Stomach smooth muscle (tissue), 2 donors: ENCODE data around the gene H2BW2.
"Not testable (repeated sequence)": the region's sequence is repeated elsewhere in the genome, so short reads cannot be mapped to it uniquely, and the experiment has no call there.

ENCODE experiments used
- H3K27ac ChIP-seq: one replicate; pipeline ENCODE4 v1.7.0; 2013; ENCODE audit warnings: mild to moderate bottlenecking, low read length, inconsistent platforms
- H3K27me3 ChIP-seq, 2 donors: one replicate each; pipeline ENCODE4 v1.7.0; 2013; ENCODE audit warnings: low read length in 2 of 2; ENCODE audit not compliant: insufficient read depth in 2 of 2, control insufficient read depth in 1 of 2
- H3K36me3 ChIP-seq, 2 donors: one replicate each; pipeline ENCODE4 v1.7.0; 2013; ENCODE audit warnings: low read length in 2 of 2; ENCODE audit not compliant: control insufficient read depth in 2 of 2, insufficient read depth in 2 of 2
- H3K4me1 ChIP-seq: one replicate; pipeline ENCODE4 v1.7.0; 2013; ENCODE audit warnings: low read length; ENCODE audit not compliant: control insufficient read depth, insufficient read depth
- H3K4me3 ChIP-seq, 2 donors: one replicate each; pipeline ENCODE4 v1.7.0; 2013; ENCODE audit warnings: low read length in 2 of 2
- H3K9ac ChIP-seq, 2 donors: one replicate each; pipeline ENCODE4 v1.7.0; 2013; ENCODE audit warnings: low read length in 2 of 2, mild to moderate bottlenecking in 1 of 2
- H3K9me3 ChIP-seq, 2 donors: one replicate each; pipeline ENCODE4 v1.7.0; 2013; ENCODE audit warnings: low read length in 2 of 2; ENCODE audit not compliant: control insufficient read depth in 2 of 2
- donor health status: healthy.
- donor health status: Pancreatic carcinoma.

H2BW2 gene

GRCh38 chrX:104039689-104040505 is at the start of gene H2BW2:
TSS of gene H2BW2 (plus strand) at chrX:104039956. CDS start at chrX:104039995, 39 bp downstream.
- no peak within 1 kb of the TSS for H3K27ac ChIP-seq
- no peaks in the 10 kb centered on the region for H3K4me1 ChIP-seq
- H3K27me3 ChIP-seq: peaks cover 0 to 7% of the 10 kb centered on the region in 2 donors
- no peak within 1 kb of the TSS for H3K4me3 ChIP-seq
- no peak within 1 kb of the TSS for H3K9ac ChIP-seq
- H3K9me3 ChIP-seq: no peaks in the 10 kb centered on the region
- H3K36me3 ChIP-seq: no peaks in the 10 kb centered on the region

GRCh38 chrX:103999234-103999633 is 40.5 kb upstream of the H2BW2 start:
- no peak overlapping the region for H3K9ac ChIP-seq
- no peaks in the 10 kb centered on the region for H3K36me3 ChIP-seq
- H3K4me3 ChIP-seq: no peak overlapping the region
- H3K4me1 ChIP-seq: no peaks in the 10 kb centered on the region
- peaks cover 0 to 17% of the 10 kb centered on the region in 2 donors for H3K27me3 ChIP-seq
- H3K9me3 ChIP-seq: no peaks in the 10 kb centered on the region
- H3K27ac ChIP-seq: no peak overlapping the region

- Histone ChIP-seq H3K9ac (no peak overlapping the region), H3K9me3 (no peaks in the 10 kb centered on the region), H3K4me1 (no peaks in the 10 kb centered on the region), H3K27ac (no peak overlapping the region), H3K27me3 (peaks cover 0 to 8% of the 10 kb centered on the region in 2 donors), H3K36me3 (no peaks in the 10 kb centered on the region), H3K4me3 (no peak overlapping the region)
These were observed 30.9 kb upstream of the H2BW2 start for GRCh38 chrX:104008831-104009230.

DNA sequence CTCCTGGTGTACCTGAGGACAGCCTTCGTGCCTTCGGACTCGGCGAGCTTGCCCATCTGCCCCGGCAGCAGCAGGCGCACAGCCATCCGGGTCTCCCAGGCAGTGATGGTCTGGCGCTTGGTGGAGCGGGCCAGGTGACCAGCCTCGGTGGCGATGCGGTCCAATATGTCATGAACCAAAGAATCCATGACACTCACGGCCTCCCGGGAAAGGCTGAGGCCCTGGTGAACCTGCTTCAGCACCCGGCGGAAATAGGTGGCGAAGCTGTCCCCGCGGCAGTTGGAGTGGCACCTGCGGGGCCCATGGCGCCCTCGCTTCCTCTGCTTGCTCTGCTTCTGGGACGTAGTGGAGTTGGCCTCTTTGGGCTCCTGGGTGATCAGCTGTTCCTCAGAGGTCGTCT is 26.6 kb upstream of the H2BW2 start:
- Histone ChIP-seq H3K36me3 (no peaks in the 10 kb centered on the region), H3K4me3 (no peak overlapping the region), H3K4me1 (no peaks in the 10 kb centered on the region), H3K27ac (no peak overlapping the region), H3K9ac (no peak overlapping the region), H3K9me3 (no peaks in the 10 kb centered on the region), H3K27me3 (peaks cover 0 to 10% of the 10 kb centered on the region in 2 donors)

DNA sequence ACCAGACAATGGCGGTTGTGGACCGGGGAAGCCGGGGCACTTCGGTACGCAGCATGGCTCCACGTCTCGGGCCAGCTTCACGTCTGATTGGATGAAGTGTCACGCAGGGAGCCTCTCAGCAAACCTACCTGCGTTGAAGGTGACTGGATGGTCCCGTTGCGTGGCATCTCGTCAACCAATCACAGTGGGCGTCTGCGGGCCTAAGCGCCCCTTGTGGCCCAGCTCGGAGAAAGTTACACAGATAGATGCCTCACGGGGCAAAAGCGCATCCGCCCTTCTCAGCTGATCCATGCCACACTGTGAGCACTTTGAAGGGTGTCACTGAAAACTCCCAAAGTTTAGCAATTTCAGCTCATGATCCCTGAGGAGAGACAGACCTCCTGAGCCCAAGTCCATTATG is 26.1 kb upstream of the H2BW2 start, which contains the start of gene H2BW1:
H2BW1 (minus strand) TSS at position 103 of the 400 bp plus-strand sequence. CDS start 132 bp downstream, outside the sequence.
- Histone ChIP-seq H3K36me3 (no peaks in the 10 kb centered on the region), H3K9ac (no peak within 1 kb of the TSS), H3K27me3 (peaks cover 0 to 11% of the 10 kb centered on the region in 2 donors), H3K27ac (no peak within 1 kb of the TSS), H3K4me1 (no peaks in the 10 kb centered on the region), H3K4me3 (no peak within 1 kb of the TSS), H3K9me3 (no peaks in the 10 kb centered on the region)

GRCh38 chrX:104015576-104015975 is 24.2 kb upstream of the H2BW2 start:
- H3K9me3 ChIP-seq, H3K4me1 ChIP-seq, H3K4me3 ChIP-seq, H3K9ac ChIP-seq, H3K27me3 ChIP-seq, H3K36me3 ChIP-seq, H3K27ac ChIP-seq: not testable (repeated sequence)

- no peaks in the 10 kb centered on the region for H3K36me3 ChIP-seq
These were observed 21.6 kb upstream of the H2BW2 start for GRCh38 chrX:104018126-104018525.

GRCh38 chrX:104041003-104041402 is 1.2 kb downstream of the H2BW2 start:
- Histone ChIP-seq H3K9me3 (no peaks in the 10 kb centered on the region), H3K27me3 (peaks cover 0 to 7% of the 10 kb centered on the region in 2 donors), H3K4me3 (no peak overlapping the region), H3K4me1 (no peaks in the 10 kb centered on the region), H3K36me3 (no peaks in the 10 kb centered on the region), H3K27ac (no peak overlapping the region), H3K9ac (no peak overlapping the region)

More at GRCh38 chrX:104018126-104018525, 21.6 kb upstream of the H2BW2 start:
- Histone ChIP-seq H3K4me1 (peaks cover 2% of the 10 kb centered on the region), H3K4me3 (no peak overlapping the region), H3K9me3 (peaks cover 0 to 8% of the 10 kb centered on the region in 2 donors), H3K27me3 (peaks cover 0 to 10% of the 10 kb centered on the region in 2 donors), H3K27ac (no peak overlapping the region), H3K9ac (no peak overlapping the region)

- no peak overlapping the region for H3K9ac ChIP-seq
- H3K9me3 ChIP-seq: no peaks in the 10 kb centered on the region
- H3K4me3 ChIP-seq: no peak overlapping the region
- H3K27me3 ChIP-seq: peaks cover 0 to 12% of the 10 kb centered on the region in 2 donors
- no peak overlapping the region for H3K27ac ChIP-seq
- H3K36me3 ChIP-seq: no peaks in the 10 kb centered on the region
- no peaks in the 10 kb centered on the region for H3K4me1 ChIP-seq
These were observed 5.9 kb downstream of the H2BW2 start for GRCh38 chrX:104045642-104046041.

DNA sequence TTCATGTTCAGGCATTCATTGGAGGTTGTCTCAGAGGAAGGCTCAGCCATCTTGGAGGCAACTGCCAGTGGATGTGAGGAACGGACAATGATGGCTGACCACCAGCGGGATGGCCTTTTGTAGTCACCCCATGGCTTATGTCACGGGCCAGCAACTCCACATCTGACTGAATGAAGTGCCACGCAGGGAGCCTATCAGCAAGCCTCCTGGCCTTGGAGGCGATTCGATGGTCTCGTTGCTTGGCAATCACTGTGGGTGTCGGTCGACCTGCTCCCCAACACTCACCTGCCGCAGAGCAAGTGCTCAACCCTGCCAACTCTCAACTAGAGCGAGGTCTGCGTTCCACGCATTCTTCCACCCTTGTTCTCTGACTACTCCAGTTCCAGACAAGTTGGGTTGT is 7.4 kb downstream of the H2BW2 start:
- H3K9ac ChIP-seq: no peak overlapping the region
- no peaks in the 10 kb centered on the region for H3K4me1 ChIP-seq
- no peak overlapping the region for H3K27ac ChIP-seq
- no peak overlapping the region for H3K4me3 ChIP-seq
- H3K36me3 ChIP-seq: no peaks in the 10 kb centered on the region
- H3K27me3 ChIP-seq: peaks cover 0 to 12% of the 10 kb centered on the region in 2 donors
- H3K9me3 ChIP-seq: no peaks in the 10 kb centered on the region

DNA sequence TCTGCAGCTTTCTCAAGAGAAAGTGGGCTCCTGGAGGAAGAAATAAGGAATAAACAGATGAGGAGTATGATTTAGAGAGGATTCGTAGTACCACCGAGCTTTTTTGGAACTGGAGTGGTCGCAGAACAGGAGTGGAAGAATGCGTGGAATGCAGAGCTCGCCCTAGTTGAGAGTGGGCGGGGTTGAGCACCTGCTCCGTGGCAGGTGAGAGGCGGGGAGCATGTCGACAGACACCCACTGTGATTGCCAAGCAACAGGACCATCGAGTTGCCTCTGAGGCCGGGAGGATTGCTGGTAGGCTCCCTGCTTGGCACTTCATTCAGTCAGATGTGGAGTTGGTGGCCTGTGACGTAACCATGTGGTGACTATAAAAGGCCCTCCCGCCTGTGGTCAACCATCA is 15.2 kb downstream of the H2BW2 start:
- H3K9ac ChIP-seq, H3K36me3 ChIP-seq, H3K9me3 ChIP-seq, H3K27ac ChIP-seq, H3K27me3 ChIP-seq, H3K4me1 ChIP-seq, H3K4me3 ChIP-seq: not testable (repeated sequence)
